ENCODE results near the gene GRIN3B.

The GRIN3B gene

GRCh38 chr19:1046836-1047695 is 46.8 kb downstream of the GRIN3B start:
- DNase-seq = no peak

- DNase-seq = no peak
Observed at GRCh38 chr19:1047696-1048147, 47.5 kb downstream of the GRIN3B start.

- no peak for DNase-seq
Observed at GRCh38 chr19:1049106-1049505, 48.9 kb downstream of the GRIN3B start.

GRCh38 chr19:1049800-1050199 is 49.6 kb downstream of the GRIN3B start:
- DNase-seq = no peak

GRCh38 chr19:1050989-1051788 is 51.0 kb downstream of the GRIN3B start:
- no peak for DNase-seq

- no peak for DNase-seq
Observed at GRCh38 chr19:1051791-1052190, 51.6 kb downstream of the GRIN3B start.

GRCh38 chr19:1052349-1052975 is 52.2 kb downstream of the GRIN3B start:
- DNase-seq = no peak

- no peak for DNase-seq
Observed at GRCh38 chr19:1053176-1054101, 53.2 kb downstream of the GRIN3B start.

- no peak for DNase-seq
Observed at GRCh38 chr19:1054102-1055027, 54.1 kb downstream of the GRIN3B start.

GRCh38 chr19:1055028-1055425 is 54.8 kb downstream of the GRIN3B start:
- DNase-seq = no peak

- DNase-seq = no peak
Observed at GRCh38 chr19:1055886-1056620, 55.8 kb downstream of the GRIN3B start.

GRCh38 chr19:1057176-1057855 is 57.1 kb downstream of the GRIN3B start:
- peak in 5 of 6 experiments; percentile 20 to 62 (median 30) for DNase-seq

GRCh38 chr19:1058112-1058511 is 57.9 kb downstream of the GRIN3B start:
- DNase-seq = no peak

Measured in stimulated activated naive CD4-positive, alpha-beta T cell (primary cell).